ENCODE results near the gene SORBS2. TPM values are rescaled to one million over a fixed set of nuclear protein-coding genes. Genes with fewer than 3 reads are reported as not detected.

Gene SORBS2
- total RNA-seq, 3 donors from 2014 or later = 44.9 to 416 (median 53.7) TPM

DNA sequence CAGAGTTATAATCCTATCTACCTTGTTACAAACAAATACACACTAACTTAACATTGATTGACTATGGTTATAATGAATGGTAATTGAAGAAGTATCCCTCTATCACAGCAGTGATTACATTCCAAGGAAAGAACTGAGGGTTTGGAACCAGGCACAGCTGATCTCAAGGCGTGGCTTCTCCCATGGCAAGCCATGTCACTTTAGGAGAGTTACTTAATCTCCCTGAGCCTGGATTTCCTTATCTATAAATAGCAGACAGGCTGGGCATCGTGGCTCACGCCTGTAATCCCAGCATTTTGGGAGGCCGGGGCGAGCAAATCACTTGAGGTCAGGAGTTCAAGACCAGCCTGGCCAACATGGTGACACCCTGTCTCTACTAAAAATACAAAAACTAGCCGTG, 25.6 kb downstream of the SORBS2 start:
- TF ChIP-seq CTCF (IDR thresholded peaks at IDR 0.05) = no peak
- Histone ChIP-seq H3K4me1 (ENCODE audit: low read depth) (no peaks in the 10 kb centered on the region), H3K9me3 (no peaks in the 10 kb centered on the region), H3K36me3 (ENCODE audit: low read depth) (no peaks in the 10 kb centered on the region), H3K4me3 (no peak overlapping the region)
- ATAC-seq = no peak
- intact Hi-C loops (cut with DNase I, micrococcal nuclease) = no loop called here
- DNase-seq = no peak

- Histone ChIP-seq H3K4me3 (no peak overlapping the region), H3K9me3 (no peaks in the 10 kb centered on the region), H3K36me3 (ENCODE audit: low read depth) (no peaks in the 10 kb centered on the region), H3K4me1 (ENCODE audit: low read depth) (no peaks in the 10 kb centered on the region)
- DNase-seq = no peak
- ATAC-seq = no peak
- intact Hi-C loops (cut with DNase I, micrococcal nuclease) = no loop called here
- TF ChIP-seq CTCF (IDR thresholded peaks at IDR 0.05) = no peak
Observed at GRCh38 chr4:185783574-185783973, 28.4 kb downstream of the SORBS2 start.

GRCh38 chr4:185782523-185782922, 29.5 kb downstream of the SORBS2 start:
- H3K4me1 ChIP-seq (ENCODE audit: low read depth) = no peaks in the 10 kb centered on the region
- intact Hi-C loops (cut with DNase I, micrococcal nuclease) = no loop called here
- H3K36me3 ChIP-seq (ENCODE audit: low read depth) = no peaks in the 10 kb centered on the region
- no peak for TF ChIP-seq CTCF (IDR thresholded peaks at IDR 0.05)
- no peaks in the 10 kb centered on the region for H3K9me3 ChIP-seq
- no peak for ATAC-seq
- no peak for DNase-seq
- H3K4me3 ChIP-seq = no peak overlapping the region

GRCh38 chr4:185781555-185782215, 30.3 kb downstream of the SORBS2 start:
- ATAC-seq (no peak), DNase-seq (no peak)
- H3K4me3 ChIP-seq = no peak overlapping the region
- intact Hi-C loops (cut with DNase I, micrococcal nuclease) = no loop called here
- TF ChIP-seq CTCF (IDR thresholded peaks at IDR 0.05) = no peak
- H3K9me3 ChIP-seq = no peaks in the 10 kb centered on the region
- H3K4me1 ChIP-seq (ENCODE audit: low read depth) = no peaks in the 10 kb centered on the region
- H3K36me3 ChIP-seq (ENCODE audit: low read depth) = no peaks in the 10 kb centered on the region

- Histone ChIP-seq H3K36me3 (ENCODE audit: low read depth) (no peaks in the 10 kb centered on the region), H3K4me1 (ENCODE audit: low read depth) (peaks cover 2% of the 10 kb centered on the region), H3K9me3 (no peaks in the 10 kb centered on the region), H3K4me3 (no peak overlapping the region)
- no peak for TF ChIP-seq CTCF (IDR thresholded peaks at IDR 0.05)
- intact Hi-C loops (cut with DNase I, micrococcal nuclease) = no loop called here
- ATAC-seq = no peak
- DNase-seq = no peak
Observed at GRCh38 chr4:185780472-185780871, 31.5 kb downstream of the SORBS2 start.

GRCh38 chr4:185779517-185779916, 32.5 kb downstream of the SORBS2 start:
- intact Hi-C loops (cut with DNase I, micrococcal nuclease) = no loop called here
- Histone ChIP-seq H3K4me1 (ENCODE audit: low read depth) (peaks cover 9% of the 10 kb centered on the region), H3K4me3 (no peak overlapping the region), H3K36me3 (ENCODE audit: low read depth) (no peaks in the 10 kb centered on the region), H3K9me3 (no peaks in the 10 kb centered on the region)
- ATAC-seq = no peak
- DNase-seq = no peak
- no peak for TF ChIP-seq CTCF (IDR thresholded peaks at IDR 0.05)

All from mucosa of descending colon (tissue), 3 donors.